GM06990 (cell line): ENCODE measurements around the gene AKR1C3.

Source experiments
- DNase-seq: peaks from one replicate; pipeline ENCODE4 v3.0.0-alpha.2; 2011; ENCODE audit not compliant: insufficient read length; ENCODE audit errors: extremely low read depth
- H3K27me3 ChIP-seq: replicated peaks from 2 replicates; pipeline ENCODE4 v1.6.0; 2011; ENCODE audit warnings: low read length; ENCODE audit not compliant: control insufficient read depth, insufficient read depth
- H3K36me3 ChIP-seq: 2 replicates; pipeline ENCODE4 v1.5.1; 2011; ENCODE audit warnings: low read length; ENCODE audit not compliant: control insufficient read depth, insufficient read depth
- H3K4me3 ChIP-seq: replicated peaks from 2 replicates; pipeline ENCODE4 v1.5.1; 2011; ENCODE audit warnings: low read depth, mild to moderate bottlenecking, control low read depth, low read length
- CTCF ChIP-seq: IDR thresholded peaks from 2 replicates; pipeline ENCODE4 v1.5.1; 2011; ENCODE audit warnings: low read length, control low read depth, mild to moderate bottlenecking, inconsistent platforms; ENCODE audit not compliant: insufficient read depth, poor library complexity, severe bottlenecking

AKR1C3 gene

GRCh38 chr10:5076615-5077014, 17.6 kb upstream of the AKR1C3 start:
- H3K4me3 ChIP-seq, result no peak overlapping the region
- no peaks in the 10 kb centered on the region for H3K36me3 ChIP-seq
- DNase-seq, result no peak
- no peaks in the 10 kb centered on the region for H3K27me3 ChIP-seq
- TF ChIP-seq CTCF, result no peak

- no peaks in the 10 kb centered on the region for H3K27me3 ChIP-seq
- DNase-seq, result no peak
- H3K4me3 ChIP-seq, result no peak overlapping the region
- no peaks in the 10 kb centered on the region for H3K36me3 ChIP-seq
- no peak for TF ChIP-seq CTCF
These were observed 15.6 kb upstream of the AKR1C3 start for GRCh38 chr10:5078547-5079180.

DNA sequence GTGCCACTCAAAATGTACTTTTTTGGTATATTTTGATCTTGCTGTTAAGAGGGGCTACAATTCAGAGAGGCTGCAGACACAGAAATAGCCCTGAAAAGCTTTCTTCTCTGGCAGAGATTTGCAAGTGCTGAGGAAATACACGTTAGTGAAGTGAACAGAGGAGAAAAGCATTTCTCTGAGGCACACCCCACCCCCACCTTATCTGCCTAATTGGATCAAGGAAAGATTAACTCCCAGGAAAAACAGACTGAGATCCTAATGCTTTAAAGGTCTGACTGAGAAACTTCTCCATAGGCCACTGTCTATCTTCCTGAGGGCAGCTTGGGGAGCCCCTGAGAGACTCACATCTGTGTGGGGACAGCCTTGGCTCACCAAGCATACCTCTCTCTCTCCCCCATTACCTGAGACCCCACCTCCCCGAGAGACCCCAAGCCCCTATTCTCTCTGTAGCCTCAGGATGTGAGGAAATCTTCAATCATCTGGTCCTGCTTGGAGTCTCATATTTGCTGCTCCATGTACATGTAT, 14.8 kb upstream of the AKR1C3 start:
- no peak overlapping the region for H3K4me3 ChIP-seq
- no peak for DNase-seq
- H3K36me3 ChIP-seq, result no peaks in the 10 kb centered on the region
- H3K27me3 ChIP-seq, result no peaks in the 10 kb centered on the region
- TF ChIP-seq CTCF, result no peak

GRCh38 chr10:5079836-5080235, 14.4 kb upstream of the AKR1C3 start:
- no peak for DNase-seq
- no peak for TF ChIP-seq CTCF
- Histone ChIP-seq H3K27me3 (no peaks in the 10 kb centered on the region), H3K4me3 (no peak overlapping the region), H3K36me3 (no peaks in the 10 kb centered on the region)

- DNase-seq, result no peak
- no peaks in the 10 kb centered on the region for H3K36me3 ChIP-seq
- no peak for TF ChIP-seq CTCF
These were observed 13.1 kb upstream of the AKR1C3 start for GRCh38 chr10:5081091-5081490.

More at GRCh38 chr10:5081091-5081490, 13.1 kb upstream of the AKR1C3 start:
- Histone ChIP-seq H3K27me3 (no peaks in the 10 kb centered on the region), H3K4me3 (no peak overlapping the region)
